HG03025 (cell line): ENCODE data around the gene LRMDA.

Source experiments
- ATAC-seq: cut with Tn5 transposase; IDR thresholded peaks from one replicate; pipeline ENCODE4 v1.9.1; 2021; ENCODE audit warnings: mild to moderate bottlenecking, moderate library complexity; ENCODE audit not compliant: unreplicated experiment, low FRiP score

LRMDA gene

DNA sequence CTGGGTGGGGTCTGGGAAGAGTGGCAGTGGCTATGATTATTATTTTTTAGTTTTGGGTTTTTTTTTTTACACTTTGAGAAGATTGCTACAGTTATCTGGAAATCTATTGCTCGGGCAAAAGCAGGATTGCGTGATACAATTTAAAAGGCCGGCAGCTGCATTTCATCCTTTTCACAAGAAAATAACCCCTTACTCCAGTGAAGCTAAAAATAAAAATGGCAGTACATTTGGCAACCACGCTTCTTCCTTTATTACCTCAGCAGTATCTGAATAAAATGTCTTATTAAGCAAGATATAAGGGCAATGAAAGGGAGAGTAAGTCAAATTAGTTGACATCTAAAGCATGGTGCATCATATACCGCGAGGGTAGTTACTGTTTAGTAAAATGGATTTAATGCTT, 496.8 kb downstream of the LRMDA start:
- no peak for ATAC-seq

DNA sequence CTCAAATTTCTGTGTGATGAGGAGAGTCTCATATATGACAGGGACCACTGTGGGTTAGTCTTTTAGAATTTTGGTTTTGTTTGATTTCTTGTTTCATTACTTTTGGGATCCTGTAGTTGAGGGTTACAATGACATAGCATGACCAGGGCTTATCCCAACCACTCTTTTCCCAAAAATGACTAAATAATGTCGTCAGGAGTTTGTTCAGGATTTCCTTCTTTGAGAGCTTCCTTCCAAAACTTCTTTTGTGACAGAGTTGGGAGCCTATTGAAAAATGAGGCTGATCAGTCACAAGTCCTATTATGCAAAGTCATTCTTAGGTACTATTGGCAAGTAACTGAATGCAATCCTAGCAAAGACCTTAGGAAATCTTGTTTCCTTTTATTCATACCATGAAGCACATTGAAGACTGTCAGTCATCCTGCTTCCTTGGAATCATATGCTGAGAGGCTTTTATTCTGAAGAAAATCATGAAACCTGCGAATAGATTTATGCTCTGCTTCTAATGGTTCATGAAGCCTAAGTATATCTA, 498.3 kb downstream of the LRMDA start:
- no peak for ATAC-seq

DNA sequence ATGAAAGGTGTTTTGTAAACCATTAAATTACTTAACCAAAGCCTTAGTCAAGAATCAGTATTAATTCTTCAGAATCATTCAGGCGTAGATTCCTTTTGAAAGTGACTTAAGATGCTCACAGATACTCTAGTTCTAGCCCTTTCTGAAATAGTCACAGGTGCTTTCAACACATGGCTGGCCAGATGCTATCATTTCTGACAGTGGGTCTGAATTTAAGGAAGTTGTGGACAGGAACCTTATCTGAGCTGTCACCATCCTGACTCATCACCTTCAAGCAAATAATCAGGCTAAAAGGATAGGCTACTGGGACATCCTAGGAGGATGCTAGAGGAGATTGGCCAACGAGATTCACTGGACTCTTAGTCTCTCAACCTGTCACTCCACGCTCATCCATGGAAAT, 501.5 kb downstream of the LRMDA start:
- ATAC-seq: no peak

DNA sequence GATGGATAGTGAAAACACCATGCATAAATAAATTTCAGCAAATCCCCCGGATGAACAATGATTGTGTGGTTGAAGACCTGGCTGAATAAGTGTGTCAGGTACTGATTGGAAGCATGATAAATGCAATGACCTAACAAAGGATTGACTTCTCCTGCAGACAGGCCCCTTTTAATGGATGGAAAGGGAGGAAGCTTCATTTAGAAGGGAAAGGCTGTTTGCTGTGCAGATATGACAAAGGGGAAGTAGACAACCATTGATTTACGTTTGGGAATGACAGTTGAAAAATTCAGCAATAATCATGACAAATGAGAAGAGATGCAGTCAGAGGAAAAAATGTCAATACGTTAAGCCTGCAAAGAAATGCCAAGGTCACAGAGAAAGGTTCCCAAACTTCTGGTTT, 503.8 kb downstream of the LRMDA start:
- no peak for ATAC-seq

DNA sequence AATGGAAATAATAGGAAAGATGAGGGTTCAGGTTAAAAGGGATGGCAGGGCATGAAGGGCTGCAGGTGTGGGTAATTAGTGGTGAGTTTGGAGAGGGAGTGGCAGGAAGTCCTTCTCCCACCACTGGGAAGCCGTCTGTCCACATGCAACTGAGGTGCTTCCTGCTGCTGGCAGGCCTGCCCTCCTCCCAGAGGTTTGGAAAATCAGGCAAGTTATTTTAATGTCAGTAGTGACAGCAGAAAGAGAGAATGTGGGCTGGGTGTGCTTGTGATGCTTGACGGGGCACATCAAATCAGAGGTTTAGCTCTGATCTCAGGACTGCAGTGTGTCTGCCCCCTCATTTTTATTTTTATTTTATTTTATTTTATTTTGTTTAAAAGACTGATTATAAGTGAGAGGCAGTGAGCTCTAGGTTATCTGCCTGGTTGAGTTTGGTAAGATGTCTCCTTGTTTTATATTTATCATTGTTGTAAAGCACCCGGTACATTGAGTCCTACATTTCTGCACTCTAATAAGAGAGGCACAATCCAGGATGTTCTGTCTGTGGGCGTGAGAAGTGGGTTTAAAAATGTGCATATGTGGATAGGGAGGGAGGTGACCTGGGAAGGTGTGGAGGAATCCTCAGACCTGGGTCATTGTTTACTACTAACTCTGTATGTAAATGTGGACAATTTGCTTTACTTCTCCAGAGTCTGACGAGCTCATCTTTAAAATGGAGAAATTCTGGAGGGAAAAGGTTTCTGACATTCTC, 504.4 kb downstream of the LRMDA start:
- ATAC-seq: no peak

DNA sequence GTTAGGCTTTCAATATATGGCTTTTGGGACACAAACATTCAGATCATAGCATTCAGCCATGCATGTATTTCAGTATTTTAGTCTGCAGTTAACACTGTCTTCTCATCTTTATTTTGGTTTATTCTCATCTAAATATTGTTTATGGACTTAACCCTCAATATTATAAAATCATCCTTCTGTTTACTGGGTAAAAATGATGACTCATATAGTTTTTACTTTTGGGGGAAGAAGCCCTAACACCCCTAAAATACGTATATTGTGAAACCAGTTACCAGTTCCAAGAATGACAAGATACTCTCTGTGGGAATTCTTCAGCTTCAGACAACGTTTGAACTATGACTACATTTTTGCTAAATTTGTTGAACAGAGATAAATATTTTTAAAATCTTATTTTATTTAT, 505.4 kb downstream of the LRMDA start:
- no peak for ATAC-seq

DNA sequence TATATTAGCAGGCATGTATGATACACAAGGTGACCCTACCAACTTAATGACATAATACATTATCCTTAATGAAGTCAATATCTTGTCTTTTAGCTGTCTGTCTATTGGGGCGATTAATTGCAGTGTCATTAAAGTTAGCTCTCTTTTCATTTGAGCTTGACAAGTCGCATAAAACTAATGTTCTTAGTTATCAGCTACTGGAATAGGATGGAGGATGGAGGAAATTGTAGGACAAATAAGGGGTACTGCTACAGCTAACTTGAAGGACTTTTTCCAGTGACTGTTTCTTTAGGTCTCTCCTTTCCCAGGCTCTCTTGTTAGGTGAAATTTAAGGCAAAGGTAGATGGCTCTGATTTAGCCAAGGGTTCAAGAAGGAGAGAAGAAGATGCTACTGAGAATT, 506.4 kb downstream of the LRMDA start:
- ATAC-seq: no peak

DNA sequence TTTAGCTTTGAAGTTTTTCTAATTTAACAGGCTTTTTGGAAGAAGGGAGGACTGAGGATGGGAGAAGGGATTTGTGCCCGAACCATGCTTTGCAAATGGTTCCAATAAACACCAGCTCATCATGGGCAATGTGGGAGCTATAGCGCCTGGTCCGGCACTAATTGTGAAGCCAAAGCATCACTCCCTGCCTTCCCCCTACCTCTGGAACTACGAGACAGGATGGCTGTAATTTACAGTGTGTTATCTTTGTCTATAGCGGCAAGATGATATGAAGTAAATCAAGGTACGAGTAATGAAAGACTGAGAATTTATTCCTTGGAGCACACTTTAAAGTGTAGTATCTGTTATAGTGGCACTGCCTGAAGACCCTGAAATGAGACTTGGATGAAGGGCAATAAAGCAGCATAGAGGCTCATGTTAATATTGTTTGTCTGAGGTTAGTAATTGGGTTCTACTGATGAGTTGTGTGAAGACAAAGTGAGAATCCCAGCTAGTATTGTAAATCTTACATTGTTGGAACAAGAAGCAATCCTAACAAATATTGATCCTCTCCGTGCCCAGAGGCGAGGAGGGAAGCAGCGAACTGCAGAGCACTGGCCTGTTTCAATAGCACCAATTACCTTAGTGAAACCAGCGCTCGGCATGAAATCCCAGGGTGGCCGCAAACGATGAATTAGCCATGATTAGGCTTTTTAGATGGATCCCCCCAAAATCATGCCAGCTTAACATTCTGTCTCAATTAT, 507.1 kb downstream of the LRMDA start:
- ATAC-seq: no peak

DNA sequence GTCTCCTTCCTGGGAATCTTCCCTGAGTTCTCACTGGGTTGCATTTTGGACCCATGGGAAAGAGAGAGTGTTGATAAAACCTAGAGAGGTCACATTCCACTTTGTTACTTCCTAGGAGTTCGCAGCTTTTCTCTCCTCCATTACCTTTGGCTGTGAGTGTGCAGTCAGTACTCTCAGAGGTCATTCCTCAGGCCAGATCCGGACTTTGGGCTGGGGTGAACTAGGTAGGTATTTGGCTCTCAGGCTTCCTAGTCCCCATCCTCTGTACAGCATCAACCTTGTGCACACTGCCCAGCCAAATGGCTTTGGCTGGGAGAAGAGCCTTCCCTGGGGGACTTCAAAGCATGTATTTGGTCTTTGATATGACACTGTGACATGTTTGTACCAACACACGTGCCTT, 508.1 kb downstream of the LRMDA start:
- no peak for ATAC-seq

DNA sequence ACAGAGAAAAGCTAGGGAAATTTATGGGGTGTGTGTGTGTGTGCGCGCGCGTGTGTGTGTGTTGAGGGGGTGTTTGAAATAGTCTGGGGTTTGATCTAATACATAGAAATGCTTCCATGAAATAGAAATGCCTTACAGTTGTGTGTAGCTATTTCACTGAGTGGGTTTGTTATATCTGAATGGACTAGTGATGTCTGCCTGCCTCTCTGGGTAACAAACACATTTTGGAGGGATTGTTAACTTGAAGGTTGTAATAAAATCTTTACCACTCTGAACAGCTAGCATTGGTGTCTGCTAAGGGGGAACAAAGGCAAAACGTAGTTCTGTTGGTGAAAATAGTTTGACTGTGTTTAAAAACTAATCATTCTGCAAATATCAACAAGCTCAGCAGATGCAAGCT, 509.3 kb downstream of the LRMDA start:
- no peak for ATAC-seq

DNA sequence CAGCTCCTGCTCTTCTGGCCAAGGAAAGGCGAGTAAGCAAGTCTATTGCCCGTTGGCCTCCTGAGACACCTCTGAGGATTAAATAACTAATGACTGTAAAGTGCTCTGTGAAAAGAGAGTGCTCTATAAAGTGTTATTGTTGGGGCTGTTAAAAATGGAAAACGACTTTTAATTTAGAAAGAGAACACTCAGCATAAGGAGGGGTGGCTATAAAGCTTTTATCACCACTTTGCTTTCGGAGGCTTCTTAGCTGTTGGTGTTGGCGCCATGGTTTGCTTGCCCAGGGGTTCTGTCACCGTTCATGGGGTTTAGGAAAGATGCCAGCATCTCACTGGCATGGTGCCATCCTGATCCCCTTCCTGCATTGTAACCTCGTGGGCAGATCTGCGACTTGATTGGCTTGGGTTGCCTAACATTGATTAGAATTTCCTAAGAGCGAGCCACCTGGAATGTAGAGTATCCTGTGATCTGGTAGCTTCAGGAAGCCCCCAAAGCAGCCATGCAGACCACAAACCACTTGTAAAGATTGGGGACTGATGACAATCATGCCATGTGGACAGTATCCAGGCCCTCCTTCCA, 509.9 kb downstream of the LRMDA start:
- ATAC-seq: no peak

DNA sequence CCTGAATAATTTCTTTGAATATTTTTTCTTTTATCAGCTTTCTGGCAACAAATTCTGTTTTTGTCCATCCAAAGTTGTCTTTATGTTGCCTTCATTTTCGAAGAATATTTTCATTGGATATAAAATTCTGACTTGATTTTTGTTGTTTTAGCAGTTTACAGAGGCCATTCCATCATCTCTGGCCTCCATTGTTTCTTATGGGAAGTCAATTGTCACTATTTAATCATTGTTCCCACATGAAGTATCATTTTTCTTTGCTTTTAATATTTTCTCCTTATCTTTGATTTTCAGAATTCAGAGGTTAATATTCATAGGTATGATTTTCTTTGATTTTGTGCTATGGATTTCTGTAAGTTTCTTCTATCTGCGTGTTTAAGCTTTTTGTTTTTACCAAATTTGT, 512.6 kb downstream of the LRMDA start:
- ATAC-seq: no peak

DNA sequence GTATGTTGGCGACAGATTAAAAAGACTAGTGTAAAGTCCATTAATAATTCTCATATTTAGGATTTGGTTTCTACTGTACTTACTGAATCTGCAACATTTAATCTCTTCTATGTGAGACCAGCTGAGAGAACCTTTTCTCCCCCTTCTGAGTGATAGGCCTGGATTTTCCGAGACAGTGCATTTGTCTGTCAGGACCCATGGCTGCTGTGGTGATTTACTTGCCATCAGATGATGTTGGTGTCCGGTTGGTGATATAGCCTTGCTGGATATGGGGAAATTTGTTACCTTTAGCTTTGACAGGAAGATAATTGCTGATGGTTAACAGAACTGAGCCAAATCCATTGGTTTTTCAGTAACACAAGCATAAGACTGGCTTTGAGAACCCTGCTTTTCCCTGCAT, 517.2 kb downstream of the LRMDA start:
- no peak for ATAC-seq

DNA sequence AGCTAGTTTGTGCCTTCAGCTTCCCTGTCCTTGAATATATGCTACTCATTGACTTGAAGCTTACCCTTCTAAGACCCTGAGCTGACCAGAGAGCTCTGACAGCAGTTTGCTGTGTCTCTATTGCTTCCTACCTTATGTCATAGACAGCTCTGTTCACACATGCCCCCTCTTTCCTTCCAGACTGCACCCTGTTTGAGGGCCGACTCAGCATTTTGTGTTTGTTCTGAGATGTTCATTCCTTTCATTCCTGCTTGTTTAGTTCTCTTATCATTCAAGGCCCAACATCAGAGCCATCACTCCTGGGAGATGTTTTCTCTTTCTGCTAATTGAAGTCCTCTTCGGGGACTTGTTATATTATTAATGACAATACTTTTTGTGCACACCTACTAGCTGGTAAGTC, 518.9 kb downstream of the LRMDA start:
- no peak for ATAC-seq

DNA sequence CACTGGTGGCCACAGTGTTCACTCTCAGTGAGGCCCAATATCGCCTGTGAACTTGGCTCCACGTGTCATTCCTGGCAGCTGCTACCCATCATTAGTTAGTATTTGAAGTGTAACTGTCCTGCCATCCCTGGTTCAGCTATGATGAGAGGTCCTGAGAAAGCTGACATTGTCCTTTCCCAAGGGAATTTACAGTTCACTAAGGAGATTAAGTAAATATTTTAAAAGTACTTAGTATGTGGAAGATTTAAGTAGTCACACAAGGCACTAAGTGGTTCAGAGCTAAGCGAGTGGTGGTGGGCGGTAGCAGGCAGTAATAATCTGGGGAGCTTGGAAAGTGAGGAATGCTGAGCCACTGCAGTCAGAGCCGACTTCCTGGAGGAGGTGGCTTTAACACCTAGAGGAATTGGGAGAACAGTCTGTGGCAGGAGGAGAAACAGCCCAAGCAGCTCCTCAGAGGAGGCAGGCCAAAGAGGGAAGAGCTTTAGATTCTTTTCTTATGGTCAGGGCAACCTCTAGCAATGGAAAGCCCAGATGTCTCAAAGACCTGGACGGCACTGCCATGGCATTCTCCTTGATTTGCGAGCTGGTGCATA, 519.7 kb downstream of the LRMDA start:
- ATAC-seq: no peak

DNA sequence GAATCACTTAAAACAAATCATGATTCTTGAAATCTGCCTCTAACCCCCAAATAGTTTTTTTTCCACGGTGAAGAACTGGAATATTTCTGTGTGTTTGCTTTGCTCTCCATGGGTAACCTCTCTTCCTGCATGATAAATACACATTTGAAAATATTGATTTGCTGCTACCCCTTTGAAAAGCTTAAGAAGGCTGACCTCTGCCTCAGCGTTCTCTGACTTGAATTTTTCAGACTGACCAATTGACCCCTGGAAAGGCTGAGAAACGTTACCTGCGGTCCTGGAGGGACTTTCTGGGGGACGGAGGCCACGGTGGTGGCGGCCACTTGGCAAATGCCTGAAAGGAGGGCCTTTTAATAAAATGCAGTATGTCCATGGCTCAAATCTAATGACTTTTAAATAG, 520.2 kb downstream of the LRMDA start:
- no peak for ATAC-seq

DNA sequence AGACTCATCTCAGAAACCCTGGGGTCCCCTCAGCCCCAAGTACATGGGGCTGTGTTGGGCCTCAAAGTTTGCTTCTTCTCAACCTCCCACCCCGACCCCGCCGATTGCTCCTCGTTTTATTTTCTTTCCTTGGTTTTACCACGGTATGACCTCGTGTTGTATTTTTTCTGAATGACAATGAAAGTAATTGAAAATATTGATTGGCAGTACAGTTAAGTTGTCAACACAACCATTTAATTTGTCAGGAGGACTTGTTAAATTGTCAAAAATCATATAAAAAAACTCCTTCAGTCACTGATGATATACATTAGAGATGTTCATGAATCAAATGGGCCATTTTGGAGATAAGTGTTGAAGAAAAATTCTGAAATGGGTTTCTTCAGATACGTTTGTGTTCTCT, 520.7 kb downstream of the LRMDA start:
- ATAC-seq: no peak

DNA sequence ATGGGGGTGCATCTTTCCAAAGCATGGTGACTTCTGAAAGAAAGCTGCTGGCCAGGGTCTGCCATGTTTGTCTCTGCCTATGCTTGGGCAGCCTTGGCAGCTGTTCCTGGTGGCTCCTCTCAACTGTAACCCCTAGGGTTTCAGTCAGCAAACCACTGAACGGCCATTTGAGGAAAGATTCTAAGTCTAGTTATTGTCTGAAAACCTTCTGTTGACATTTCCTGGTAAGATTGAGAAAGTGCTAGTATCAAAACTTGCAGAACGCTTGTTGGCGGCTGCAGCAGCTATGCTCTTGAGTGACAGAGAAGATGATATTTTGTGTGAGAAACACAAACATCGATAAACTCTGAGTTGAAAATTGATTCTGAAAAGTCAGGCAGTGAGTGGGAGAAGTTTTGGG, 523.1 kb downstream of the LRMDA start:
- no peak for ATAC-seq

DNA sequence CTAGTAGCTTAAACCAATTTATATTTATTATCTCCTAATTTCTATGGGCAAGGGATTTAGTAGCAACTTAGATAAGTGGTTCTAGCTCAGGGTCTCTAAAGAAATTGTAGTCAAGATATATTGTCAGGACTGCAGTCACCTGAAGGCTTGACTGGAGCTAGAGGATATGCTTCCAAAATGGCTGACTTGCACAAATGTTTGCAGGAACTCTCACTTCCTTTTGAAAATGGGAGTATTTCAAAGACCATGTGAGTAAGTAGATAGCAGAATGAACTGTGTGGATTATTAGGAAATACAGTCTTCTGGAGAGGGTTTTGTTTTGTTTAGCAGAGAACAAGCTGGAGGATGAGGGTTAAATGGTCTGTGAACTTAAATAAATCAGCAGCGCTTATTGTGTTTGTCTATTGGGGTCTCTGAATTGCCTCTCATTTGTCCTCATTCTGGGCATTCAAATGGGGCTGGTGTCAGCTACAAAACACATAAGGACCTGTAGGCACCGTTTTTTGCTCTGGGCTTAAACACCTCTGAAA, 524.6 kb downstream of the LRMDA start:
- no peak for ATAC-seq

DNA sequence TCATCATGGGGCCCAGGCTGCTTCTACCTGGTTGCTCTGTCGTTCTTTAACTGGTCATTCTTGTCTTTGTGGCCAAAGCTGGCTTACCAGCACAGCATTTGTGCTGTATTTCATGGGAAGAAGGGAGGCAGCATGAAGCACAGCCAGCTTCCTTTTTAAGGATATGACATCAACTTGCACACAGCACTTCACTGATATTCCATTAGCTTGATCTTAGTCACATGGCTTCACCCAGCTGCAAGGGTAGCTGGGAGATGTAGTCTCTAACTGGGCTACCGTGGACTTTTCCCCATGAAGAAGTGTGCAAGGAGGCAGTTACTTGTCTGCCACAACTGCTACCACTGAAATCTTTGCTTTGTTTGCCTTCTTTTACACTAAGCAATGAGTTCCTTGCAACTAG, 525.2 kb downstream of the LRMDA start:
- no peak for ATAC-seq
